Activated naive CD8-positive, alpha-beta T cell (primary cell): ENCODE results near the gene BHLHE23.

Source experiments
- H3K27ac Mint-ChIP-seq: one replicate; pipeline ENCODE4 v1.8.0; 2021; ENCODE audit warnings: mixed read lengths
- H3K27me3 Mint-ChIP-seq: one replicate; pipeline ENCODE4 v1.8.0; 2021; ENCODE audit warnings: mixed read lengths
- H3K36me3 Mint-ChIP-seq: one replicate; pipeline ENCODE4 v1.8.0; 2021; ENCODE audit warnings: mixed read lengths
- H3K4me1 Mint-ChIP-seq: one replicate; pipeline ENCODE4 v1.8.0; 2021; ENCODE audit warnings: low read depth, mixed read lengths
- H3K4me3 Mint-ChIP-seq: one replicate; pipeline ENCODE4 v1.8.0; 2021; ENCODE audit warnings: mild to moderate bottlenecking, mixed read lengths
- H3K9me3 Mint-ChIP-seq: one replicate; pipeline ENCODE4 v1.8.0; 2021; ENCODE audit warnings: low read depth, mixed read lengths

BHLHE23 gene

DNA sequence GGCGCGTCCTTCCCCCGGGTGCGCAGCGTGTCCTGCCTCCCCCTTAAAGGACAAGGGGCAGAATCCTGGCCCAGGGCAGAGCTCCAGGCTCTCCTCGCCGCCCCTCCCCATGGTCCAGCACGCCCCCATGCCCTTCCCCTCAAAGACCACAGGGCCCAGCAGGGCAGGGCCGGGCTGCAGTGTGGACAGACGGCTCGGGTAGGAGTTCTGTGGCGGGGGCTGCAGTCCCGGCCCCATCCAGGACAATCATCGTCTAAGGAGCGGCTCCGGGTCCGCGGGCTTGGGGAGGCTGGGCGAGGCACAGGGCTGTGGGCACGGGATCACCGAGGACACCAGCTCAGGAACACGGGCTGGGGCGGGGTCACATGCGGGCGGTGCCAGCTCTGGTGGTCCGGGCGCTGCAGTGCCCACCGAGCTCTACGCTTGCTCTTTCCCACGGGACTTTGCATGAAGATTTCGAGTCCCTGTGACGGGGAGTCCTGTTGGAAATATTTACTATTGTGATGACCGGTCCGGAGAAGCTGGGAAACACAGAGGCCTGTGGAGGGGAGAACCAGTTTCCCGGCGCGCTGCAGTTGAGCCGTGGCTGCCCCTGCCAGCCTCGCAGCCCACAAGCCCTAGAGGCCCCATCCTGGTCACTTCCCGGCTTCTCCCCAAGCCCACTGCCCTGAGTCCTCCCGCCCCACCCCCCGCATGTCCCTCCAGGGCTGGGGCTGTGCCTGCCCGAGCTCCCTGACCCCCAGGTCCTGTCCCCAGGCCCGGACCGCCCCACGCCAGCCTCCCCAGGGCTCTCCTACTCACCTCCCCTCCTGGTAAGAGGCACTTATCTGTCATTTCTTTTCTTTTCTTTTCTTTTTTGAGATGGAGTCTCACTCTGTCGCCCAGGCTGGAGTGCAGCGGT, 33.7 kb downstream of the BHLHE23 start:
- Mint-ChIP-seq H3K4me1 (peaks cover 22% of the 10 kb centered on the region), H3K27me3 (peaks cover 14% of the 10 kb centered on the region), H3K36me3 (no peaks in the 10 kb centered on the region), H3K4me3 (peak overlapping the region; percentile 30), H3K9me3 (no peaks in the 10 kb centered on the region), H3K27ac (no peak overlapping the region)

GRCh38 chr20:62971950-62972844, 34.6 kb downstream of the BHLHE23 start:
- Mint-ChIP-seq H3K4me3 (peak overlapping the region; percentile 76), H3K27ac (no peak overlapping the region), H3K4me1 (peaks cover 15% of the 10 kb centered on the region), H3K36me3 (no peaks in the 10 kb centered on the region), H3K27me3 (peaks cover 14% of the 10 kb centered on the region), H3K9me3 (no peaks in the 10 kb centered on the region)

DNA sequence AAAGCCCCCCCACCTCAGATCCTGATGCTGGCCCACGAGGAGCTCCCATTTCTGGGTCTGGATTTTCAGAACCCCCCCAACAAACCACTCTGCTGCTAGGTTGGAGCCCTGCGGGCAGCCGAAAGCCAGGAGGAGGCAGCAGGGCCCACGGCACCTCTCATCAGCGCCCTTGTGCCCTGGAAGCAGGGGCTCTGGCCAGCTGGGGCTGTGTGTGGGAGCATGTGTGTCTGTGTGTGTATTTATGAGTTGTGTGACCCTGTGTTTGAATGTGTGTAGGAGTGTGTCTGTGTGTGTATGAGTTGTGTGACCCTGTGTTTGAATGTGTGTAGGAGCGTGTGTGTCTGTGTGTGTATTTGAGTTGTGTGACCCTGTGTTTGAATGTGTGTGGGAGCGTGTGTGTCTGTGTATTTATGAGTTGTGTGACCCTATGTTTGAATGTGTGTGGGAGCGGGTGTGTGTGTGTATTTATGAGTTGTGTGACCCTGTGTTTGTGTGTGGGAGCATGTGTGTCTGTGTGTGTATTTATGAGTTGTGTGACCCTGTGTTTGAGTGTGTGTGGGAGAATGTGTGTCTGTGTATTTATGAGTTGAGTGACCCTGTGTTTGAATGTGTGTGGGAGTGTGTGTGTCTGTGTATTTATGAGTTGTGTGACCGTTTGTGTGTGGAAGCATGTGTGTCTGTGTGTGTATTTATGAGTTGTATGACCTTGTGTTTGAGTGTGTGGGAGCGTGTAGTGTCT, 35.4 kb downstream of the BHLHE23 start:
- H3K27me3 Mint-ChIP-seq, result peaks cover 14% of the 10 kb centered on the region
- H3K4me1 Mint-ChIP-seq, result peaks cover 15% of the 10 kb centered on the region
- no peaks in the 10 kb centered on the region for H3K9me3 Mint-ChIP-seq
- H3K36me3 Mint-ChIP-seq, result no peaks in the 10 kb centered on the region
- peak overlapping the region; percentile 10 for H3K4me3 Mint-ChIP-seq
- H3K27ac Mint-ChIP-seq, result no peak overlapping the region

DNA sequence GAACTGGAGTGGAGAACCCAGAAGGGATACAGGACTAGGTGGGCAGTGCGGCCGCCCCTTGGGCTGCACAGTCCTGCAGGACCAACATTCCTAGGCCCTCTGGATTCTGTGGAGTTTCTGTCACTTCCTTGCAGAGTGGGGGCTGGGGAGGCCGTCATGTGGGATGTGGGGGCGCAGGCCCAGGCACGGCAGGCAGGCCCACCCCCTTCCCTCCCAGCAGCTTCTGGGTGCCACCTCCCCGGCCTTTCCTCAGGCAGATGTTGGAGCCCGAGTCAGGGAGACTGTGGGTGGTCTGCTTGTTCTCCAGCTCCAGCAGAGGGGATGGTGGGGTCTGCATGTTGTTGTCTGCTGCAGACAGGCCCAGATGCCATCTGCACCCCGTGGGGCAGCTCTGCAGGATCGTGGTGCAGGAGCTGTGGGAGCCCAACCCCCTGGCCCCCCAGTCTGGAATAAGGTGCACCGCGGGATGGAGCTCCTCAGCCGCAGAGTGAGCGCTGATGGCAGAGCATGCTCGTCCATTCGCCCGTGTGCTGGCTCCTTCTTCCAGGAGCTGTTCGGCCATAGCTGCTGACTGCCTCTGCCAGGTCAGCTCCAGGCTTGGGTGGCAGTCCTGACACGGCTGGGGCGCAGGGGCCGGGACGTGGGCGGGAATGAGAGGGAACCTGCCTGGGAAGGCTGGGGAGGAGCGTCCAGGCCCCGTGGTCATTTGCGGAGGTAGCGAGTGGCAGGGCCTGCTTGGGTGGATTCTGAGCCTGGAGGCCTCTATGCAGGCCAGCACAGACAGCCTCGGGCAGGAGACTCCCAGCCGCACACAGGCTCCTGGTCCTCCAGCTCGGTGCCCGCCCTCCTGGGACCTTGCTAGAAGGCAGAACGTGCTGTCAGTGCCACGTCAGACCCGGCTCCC, 36.2 kb downstream of the BHLHE23 start:
- H3K27ac Mint-ChIP-seq, result no peak overlapping the region
- peaks cover 14% of the 10 kb centered on the region for H3K27me3 Mint-ChIP-seq
- peaks cover 15% of the 10 kb centered on the region for H3K4me1 Mint-ChIP-seq
- no peak overlapping the region for H3K4me3 Mint-ChIP-seq
- no peaks in the 10 kb centered on the region for H3K36me3 Mint-ChIP-seq
- H3K9me3 Mint-ChIP-seq, result no peaks in the 10 kb centered on the region

- Mint-ChIP-seq H3K27me3 (peaks cover 14% of the 10 kb centered on the region), H3K27ac (no peak overlapping the region), H3K4me3 (no peak overlapping the region), H3K9me3 (no peaks in the 10 kb centered on the region), H3K4me1 (peaks cover 15% of the 10 kb centered on the region), H3K36me3 (no peaks in the 10 kb centered on the region)
Measured at GRCh38 chr20:62969939-62970306, 36.8 kb downstream of the BHLHE23 start.

DNA sequence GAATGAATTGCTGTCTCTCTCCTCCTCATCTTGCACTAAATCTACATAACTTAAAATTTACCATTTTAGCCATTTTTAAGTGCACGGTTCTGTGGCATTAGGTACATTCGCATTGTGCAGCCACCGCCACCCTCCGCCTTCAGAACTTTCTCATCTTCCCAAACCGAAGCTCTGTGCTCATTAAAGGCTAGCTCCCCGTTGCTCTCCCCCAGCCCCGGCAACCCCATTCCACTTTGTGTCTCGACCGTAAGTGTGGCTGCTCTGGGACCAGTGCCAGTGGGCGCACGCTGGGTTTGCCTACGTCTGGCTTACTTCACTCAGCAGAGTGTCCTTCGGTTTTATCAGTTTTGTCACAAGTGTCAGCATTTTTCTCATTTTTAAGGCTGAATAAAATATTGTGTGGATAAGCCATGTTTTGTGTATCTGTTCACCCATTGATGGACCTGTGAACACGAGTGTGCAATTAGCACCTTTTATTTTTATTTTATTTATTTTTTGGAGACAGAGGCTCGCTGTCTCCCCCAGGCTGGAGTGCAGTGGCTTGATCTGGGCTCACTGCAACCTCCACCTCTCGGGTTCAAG, 37.5 kb downstream of the BHLHE23 start:
- Mint-ChIP-seq H3K36me3 (no peaks in the 10 kb centered on the region), H3K4me1 (peaks cover 15% of the 10 kb centered on the region), H3K27ac (no peak overlapping the region), H3K4me3 (no peak overlapping the region), H3K9me3 (no peaks in the 10 kb centered on the region), H3K27me3 (peaks cover 14% of the 10 kb centered on the region)

- H3K9me3 Mint-ChIP-seq, result no peaks in the 10 kb centered on the region
- peaks cover 13% of the 10 kb centered on the region for H3K4me1 Mint-ChIP-seq
- peaks cover 11% of the 10 kb centered on the region for H3K27me3 Mint-ChIP-seq
- H3K36me3 Mint-ChIP-seq, result no peaks in the 10 kb centered on the region
- no peak overlapping the region for H3K4me3 Mint-ChIP-seq
- no peak overlapping the region for H3K27ac Mint-ChIP-seq
Measured at GRCh38 chr20:62968378-62969178, 38.2 kb downstream of the BHLHE23 start.

GRCh38 chr20:62967628-62968351, 39.0 kb downstream of the BHLHE23 start:
- H3K4me3 Mint-ChIP-seq, result no peak overlapping the region
- H3K4me1 Mint-ChIP-seq, result peaks cover 13% of the 10 kb centered on the region
- peaks cover 11% of the 10 kb centered on the region for H3K27me3 Mint-ChIP-seq
- H3K27ac Mint-ChIP-seq, result no peak overlapping the region
- H3K9me3 Mint-ChIP-seq, result no peaks in the 10 kb centered on the region
- H3K36me3 Mint-ChIP-seq, result no peaks in the 10 kb centered on the region

- Mint-ChIP-seq H3K9me3 (no peaks in the 10 kb centered on the region), H3K4me1 (peaks cover 9% of the 10 kb centered on the region), H3K27ac (no peak overlapping the region), H3K36me3 (no peaks in the 10 kb centered on the region), H3K4me3 (no peak overlapping the region), H3K27me3 (peaks cover 8% of the 10 kb centered on the region)
Measured at GRCh38 chr20:62967149-62967501, 39.6 kb downstream of the BHLHE23 start.

- Mint-ChIP-seq H3K4me1 (peaks cover 2% of the 10 kb centered on the region), H3K9me3 (no peaks in the 10 kb centered on the region), H3K4me3 (no peak overlapping the region), H3K27me3 (peaks cover 2% of the 10 kb centered on the region), H3K27ac (no peak overlapping the region), H3K36me3 (no peaks in the 10 kb centered on the region)
Measured at GRCh38 chr20:62966212-62967148, 40.3 kb downstream of the BHLHE23 start.

- H3K9me3 Mint-ChIP-seq, result no peaks in the 10 kb centered on the region
- H3K36me3 Mint-ChIP-seq, result no peaks in the 10 kb centered on the region
- no peaks in the 10 kb centered on the region for H3K4me1 Mint-ChIP-seq
- H3K4me3 Mint-ChIP-seq, result no peak overlapping the region
- H3K27me3 Mint-ChIP-seq, result no peaks in the 10 kb centered on the region
- H3K27ac Mint-ChIP-seq, result no peak overlapping the region
Measured at GRCh38 chr20:62965363-62965771, 41.4 kb downstream of the BHLHE23 start.

- Mint-ChIP-seq H3K9me3 (no peaks in the 10 kb centered on the region), H3K36me3 (no peaks in the 10 kb centered on the region), H3K27me3 (no peaks in the 10 kb centered on the region), H3K27ac (no peak overlapping the region), H3K4me3 (no peak overlapping the region), H3K4me1 (peaks cover 3% of the 10 kb centered on the region)
Measured at GRCh38 chr20:62964700-62965099, 42.1 kb downstream of the BHLHE23 start.
